ENCODE data around the gene STK33.
A peak's percentile ranks its signal among the peaks of the same experiment; 100 is the strongest.

STK33 gene

DNA sequence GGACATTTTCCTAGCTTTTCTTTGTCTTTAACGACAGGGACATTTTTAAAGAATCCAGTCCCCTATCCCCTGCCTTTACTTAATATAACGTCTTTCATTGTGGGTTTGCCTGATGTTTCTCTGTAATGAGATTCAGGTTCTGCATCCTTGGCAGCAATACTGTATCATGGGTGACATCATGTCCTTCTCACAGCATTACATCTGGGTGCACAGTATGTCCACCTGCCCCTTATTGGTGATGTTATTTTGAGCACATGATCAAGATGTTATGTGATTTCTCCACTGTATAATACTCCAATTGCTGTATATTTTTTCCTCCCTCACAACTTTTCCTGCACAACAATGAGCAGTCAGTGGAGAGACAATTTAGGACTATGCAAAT lies 9.7 kb upstream of the STK33 start:
- DNase-seq (ENCODE audit: low read depth): no peak

DNA sequence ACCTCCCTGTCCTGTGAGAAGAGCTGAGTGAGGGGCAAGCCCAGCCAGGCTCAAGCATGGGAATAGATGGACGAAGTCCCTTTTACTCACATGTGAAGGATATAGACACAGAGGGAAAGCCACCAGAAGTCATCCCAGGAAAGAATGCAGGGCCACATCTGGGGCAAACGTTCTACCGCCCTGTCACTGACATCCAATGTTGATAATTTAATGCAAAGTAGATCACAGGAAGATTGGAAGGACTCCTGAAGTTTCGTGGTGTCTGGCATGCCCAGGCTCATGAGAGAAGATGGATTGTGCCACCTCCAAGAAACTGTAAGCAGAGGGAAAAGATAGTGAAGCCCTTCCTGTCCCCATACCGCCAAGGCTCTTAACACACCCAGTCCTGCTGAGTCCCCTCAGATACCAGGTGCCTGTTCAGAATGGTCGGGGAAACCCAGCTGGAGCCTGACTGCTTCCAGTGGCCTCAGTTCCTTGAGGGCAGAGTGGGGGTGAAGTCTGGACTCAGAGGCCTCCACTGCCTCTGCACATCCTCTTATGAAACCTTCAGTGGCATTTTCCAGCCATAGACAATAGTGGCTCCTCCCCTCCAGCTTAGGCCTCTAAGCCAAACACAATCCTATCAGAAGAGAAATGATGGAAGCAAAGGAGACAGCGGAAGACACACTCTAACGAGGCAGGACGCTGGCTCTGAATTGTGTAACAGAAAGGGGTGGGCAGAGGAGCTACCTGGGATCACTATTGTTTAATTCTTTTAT lies 7.5 kb upstream of the STK33 start:
- no peak for DNase-seq (ENCODE audit: low read depth)

DNA sequence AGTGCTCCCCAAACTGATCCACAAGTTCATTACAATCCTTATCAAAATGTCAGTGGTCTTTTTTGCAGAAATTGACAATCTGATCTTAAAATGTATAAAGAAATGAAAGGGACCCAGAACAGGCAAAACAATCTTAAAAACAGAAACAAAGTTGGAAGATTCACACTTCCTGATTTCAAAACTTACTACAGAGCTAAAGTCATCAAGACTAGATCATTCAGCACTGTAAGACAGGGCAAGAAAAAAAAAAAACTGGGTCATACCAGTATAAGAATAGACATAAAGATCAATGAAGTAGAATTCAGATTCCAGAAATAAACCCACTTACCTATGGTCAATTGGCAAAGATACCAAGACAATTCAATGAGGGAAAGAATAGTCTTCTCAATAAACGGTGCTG lies 4.5 kb upstream of the STK33 start:
- no peak for DNase-seq (ENCODE audit: low read depth)

DNA sequence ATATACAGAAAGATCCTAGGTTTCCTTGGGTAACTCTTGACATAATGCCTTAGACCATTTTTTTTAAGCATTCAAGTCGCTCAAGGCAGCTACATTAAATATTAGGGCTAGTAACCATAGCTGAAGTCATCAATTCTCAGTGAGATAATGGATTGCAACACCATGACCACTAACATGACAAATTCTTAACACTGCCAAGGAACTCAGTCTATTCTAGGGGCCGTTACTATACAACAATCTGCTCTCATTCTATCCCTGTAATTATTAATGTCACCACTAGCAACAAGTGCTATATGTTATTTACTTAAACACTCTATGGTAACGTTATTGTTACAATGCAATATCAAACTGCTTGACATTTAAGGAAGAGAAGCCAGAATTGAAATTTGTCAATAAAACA lies 3.2 kb upstream of the STK33 start:
- DNase-seq (ENCODE audit: low read depth): peak; percentile 53

DNA sequence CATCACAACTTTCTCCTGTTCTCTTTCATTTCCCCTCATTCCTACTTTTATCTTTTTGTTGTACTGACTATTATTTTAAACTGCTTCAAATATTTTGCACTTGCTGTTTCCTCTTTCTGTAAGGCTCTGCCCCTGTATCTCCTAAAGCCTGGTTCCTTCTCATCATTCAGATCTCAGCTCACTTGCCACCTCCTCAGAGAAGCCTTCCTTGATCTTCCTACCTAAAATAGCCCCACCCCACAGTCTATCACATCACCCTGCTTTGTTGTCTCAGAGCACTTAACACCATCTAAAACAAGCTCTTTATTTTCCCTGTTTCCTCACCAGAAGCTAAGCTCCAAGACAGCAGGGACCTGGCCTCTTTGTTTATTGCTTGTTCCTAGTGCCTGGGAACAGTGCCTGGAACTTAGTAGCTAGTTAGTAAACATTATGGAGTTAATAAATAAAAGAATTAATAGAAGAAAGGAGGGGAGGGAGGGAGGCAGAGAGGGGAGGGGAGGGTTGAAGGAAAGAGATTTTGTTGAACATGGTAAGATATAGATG lies 2.5 kb upstream of the STK33 start:
- no peak for DNase-seq (ENCODE audit: low read depth)

DNA sequence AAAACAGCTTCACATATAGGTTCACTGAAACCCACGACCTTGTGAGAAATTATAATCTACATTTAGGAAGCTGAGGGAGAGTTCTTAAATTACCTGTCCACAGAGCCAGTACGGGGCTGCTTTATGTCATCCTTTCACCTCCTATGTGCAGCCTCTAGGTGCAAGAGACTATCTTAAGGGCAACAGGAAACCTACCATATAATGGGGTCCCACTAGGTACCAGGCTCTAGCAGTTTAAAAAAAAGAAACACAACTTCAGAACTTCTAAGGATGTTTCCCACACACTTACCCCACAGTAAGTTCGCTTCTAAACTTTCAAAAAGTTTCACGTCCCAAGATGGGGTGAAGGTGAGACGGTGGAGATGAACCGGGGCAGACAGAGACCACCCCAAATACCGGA lies 573 bp downstream of the STK33 start:
- DNase-seq (ENCODE audit: low read depth): no peak

DNA sequence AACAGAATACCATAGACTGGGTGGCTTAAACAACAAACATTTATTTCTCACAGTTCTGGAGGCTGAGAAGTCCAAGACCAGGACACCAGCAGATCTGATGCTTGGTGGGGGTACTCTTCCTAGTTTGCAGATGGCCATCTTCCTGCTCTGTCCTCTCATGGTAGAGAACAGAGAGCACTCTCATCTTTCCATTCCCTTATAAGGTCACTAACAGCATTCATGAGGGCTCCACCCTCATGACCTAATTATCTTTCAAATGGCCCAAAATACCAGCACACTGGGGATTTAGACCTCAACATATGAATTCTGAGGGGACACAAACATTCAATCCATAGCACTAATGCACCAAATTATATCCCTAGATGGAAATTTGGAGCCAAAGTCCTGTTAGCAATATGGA lies 6.1 kb downstream of the STK33 start:
- DNase-seq (ENCODE audit: low read depth): no peak

DNA sequence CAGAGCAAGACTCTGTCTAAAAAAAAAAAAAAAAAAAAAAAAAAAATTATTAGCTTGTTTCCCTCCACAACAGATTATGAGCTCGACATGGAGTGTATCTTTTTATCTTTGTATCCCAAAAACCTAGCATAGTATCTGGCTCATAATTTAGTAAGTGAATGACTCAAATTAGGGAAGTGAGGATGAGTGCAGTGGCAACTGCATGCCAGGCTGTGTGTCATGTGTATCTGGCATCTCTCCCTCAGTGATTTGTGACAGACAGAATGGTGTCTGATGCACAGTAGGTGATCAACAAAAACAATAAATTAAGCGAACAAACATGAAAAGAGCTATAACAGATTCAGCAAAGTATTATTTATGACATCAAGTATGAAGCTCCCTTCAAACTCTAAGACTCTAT lies 7.2 kb downstream of the STK33 start:
- DNase-seq (ENCODE audit: low read depth): no peak

DNA sequence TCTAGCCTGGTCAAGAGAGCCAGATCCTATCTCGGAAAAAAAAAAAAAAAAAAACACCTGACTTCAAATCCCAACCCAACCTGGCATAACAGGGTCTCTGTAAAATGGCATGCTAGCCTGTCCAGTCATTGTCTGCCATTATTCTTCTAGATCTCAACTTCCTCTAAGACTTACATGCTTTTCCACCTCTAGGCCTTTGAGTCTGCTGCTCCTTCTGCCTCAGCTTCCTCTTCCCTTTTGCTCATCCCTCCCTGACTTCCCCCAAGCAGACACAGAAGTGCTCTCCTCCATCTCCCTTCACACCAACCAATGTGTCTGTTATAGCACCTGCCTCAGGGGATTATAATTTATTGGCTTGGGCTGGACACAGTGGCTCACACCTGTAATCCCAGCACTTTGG lies 7.8 kb downstream of the STK33 start:
- DNase-seq (ENCODE audit: low read depth): no peak

DNA sequence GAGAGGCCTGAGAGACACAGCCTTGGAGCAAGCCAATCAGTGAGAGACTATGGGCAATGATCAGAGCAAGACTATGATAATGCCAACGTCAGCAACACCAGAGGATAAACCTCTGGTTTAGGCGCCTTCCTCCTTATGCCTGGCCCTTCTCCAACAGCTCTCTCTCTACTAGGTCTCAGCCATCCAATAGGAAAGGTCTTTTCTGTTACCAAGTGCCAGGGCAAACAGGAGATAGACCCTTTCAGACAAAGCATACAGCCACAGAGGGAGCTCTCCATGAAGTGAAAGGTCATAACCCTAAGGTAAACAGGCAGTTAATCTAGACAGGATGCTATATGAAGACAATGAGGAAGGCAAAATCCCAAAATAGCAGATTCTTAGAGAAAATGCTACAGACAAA lies 9.5 kb downstream of the STK33 start:
- DNase-seq (ENCODE audit: low read depth): no peak

DNA sequence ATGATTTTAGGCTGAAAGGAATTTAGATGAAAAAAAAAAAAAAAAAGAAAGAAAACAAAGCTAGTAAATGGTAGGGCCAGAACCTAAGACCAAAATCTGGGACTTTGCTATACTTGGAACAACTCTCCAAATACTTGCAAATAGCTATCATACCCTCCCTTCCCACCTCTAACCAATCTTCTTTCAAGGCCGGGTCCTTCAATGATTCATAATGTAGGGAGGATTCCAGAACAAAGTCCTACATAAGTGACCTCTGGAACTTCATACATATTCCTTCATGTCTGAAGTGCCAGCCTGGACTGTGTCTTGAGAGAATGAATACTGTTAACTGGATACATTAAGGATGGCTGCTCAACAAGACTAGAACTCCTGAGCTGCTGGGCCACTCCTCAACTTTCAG lies 9.9 kb downstream of the STK33 start:
- no peak for DNase-seq (ENCODE audit: low read depth)

DNA sequence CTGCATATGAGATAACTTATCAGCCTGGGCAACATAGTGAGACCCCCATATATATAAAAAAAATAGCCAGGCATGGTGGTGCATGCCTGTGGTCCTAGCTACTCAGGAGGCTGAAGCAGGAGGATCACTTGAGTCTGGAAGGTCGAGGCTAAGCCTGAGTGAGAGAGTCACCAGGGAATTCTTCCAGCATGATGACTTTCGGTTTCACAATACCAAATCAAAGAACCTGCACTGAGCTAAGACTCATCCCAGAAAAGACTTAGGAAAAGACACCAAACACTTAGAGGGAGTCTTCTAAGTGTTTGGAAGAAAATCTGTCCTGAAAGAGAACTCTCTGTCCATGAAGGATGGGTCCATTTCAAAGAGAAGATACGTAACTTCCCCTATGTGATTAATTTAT lies 12.7 kb downstream of the STK33 start:
- DNase-seq (ENCODE audit: low read depth): no peak

DNA sequence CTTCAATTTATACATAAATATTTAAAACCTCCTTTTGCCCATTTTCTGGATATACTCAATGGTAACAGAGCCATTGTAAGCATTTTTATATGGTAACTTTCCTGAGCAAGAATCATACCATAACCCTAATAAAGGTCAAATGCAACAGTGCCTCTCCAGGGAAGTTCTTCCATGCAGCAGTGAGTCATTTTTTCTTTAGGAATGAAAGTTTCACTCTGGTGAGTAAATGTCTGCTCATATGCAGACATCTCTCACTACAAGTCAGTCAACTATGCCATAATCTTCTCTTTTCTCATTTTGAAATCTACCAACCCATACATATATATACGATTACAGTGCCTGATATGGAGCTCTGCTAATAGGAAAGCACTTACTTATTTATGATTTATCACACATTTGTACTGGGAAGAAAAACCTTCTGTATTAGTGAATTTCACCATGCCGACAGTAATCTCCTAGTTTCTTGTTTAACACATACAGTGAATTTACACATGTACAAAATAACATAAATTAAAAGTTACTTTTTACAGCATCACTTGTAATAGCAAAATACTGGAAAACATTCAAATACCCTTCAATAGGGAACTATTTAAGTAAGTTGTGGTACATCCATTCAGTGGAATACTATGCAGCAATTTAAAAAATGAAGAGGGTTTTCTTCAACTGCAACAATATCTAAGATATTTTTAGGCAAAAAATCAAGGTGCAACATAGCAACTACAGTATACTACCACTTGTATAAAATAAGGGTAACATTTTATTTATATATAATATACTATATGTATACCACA lies 16.0 kb downstream of the STK33 start:
- DNase-seq (ENCODE audit: low read depth): no peak

DNA sequence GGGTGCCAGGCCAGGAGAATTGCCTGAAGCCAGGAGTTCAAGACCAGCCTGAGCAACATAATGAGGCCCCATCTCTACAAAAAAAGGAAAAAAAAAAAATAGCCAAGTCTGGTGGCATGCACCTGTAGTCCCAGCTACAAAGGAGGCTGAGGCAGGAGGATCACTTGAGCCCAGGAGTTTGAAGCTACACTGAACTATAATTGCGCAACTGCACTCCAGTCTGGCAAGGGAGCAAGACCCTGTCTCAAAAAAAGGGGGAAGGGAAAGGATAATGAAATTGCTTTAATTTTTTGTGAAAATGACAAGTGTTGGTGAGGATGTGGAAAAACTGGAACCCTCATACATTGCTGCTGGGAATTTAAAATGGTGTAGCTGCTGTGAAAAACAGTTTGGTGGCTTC lies 19.2 kb downstream of the STK33 start:
- DNase-seq (ENCODE audit: low read depth): no peak

DNA sequence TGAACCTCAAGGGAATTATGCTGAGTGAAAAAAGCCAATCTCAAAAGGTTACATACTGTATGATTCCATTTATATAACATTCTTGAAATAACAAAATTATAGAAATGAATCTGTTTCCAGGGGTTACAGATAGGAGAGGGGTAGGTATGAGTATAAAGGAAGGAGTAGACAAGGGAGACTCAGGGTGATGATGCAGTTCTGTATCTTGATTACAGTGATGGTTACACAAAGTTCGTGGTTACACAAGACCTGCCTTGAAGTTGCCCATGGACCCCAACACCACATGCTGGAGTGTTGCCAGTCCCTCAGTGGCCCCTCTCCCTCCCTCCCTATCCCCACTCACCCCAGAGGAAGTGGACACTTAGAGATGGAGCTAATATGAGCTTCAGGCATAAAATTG lies 20.3 kb downstream of the STK33 start:
- no peak for DNase-seq (ENCODE audit: low read depth)

DNA sequence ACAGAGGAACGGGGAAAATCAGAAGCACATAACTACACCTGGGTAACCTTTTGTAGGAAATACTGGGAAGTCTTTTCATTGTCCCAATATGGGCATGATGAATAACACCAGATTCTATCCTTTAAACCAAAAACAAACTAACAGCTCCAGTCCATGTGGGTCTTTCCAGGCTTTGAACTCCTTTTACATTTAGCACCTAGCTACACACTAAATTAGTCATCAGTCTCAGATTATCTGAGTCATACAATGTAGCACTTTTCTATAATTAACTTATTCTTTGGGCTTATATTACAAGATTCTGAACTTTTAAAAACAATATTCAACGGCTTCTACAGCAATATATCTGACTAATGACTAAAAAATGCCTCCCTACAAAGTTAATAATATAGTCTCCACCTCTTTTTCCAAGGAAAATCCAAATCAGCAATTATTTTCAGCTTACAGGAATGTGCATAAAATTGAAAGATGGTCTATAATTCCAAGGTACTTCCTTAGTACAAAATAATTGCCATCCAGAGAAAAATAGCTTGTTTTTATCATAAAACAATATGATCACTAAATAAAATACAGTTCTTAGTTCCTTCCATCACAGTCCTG lies 26.3 kb downstream of the STK33 start:
- no peak for DNase-seq (ENCODE audit: low read depth)

DNA sequence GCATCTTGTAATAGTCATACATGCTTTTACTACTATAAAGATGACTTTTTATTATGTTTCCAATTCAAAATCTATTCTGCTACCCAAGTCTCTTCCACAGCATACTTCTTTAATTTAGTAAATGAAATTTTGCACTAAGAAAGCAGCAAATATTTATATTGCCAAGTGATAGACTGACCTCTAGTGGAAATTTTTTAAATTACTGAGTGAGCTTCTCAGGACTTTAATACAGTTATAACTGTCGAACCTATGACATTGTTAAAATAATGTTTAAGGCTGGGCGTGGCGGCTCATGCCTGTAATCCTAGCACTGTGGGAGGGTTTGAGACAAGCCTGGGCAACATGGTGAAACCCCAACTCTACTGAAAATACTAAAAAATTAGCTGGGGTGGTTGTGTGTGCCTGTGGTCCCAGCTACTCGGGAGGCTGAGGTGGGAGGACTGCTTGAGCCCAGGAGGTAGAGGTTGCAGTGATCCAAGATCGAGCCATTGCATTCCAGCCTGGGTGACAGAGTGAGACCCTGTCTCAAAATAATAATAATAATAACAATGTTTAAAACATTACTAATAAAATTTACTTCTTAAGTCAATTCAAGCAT lies 27.3 kb downstream of the STK33 start:
- peak; percentile 20 for DNase-seq (ENCODE audit: low read depth)

DNA sequence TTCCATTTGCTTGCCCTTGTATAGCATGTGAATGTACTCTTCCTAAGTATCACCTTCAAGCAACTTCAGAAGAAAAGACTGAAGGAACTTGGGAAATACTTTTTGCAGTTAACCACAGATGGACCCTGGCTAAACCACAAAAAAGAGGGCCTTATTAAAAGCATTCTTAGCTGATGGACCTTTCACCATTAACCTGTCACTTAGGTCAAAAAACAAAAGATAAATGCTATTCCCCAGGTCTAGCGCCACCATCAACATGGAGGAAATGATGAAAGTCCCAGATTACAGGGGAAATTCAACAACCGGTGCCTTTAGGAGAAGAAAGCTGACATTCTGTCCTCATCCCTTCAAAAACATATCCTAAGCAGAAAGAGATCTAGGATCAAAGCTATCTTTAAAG lies 29.5 kb downstream of the STK33 start:
- DNase-seq (ENCODE audit: low read depth): no peak

DNA sequence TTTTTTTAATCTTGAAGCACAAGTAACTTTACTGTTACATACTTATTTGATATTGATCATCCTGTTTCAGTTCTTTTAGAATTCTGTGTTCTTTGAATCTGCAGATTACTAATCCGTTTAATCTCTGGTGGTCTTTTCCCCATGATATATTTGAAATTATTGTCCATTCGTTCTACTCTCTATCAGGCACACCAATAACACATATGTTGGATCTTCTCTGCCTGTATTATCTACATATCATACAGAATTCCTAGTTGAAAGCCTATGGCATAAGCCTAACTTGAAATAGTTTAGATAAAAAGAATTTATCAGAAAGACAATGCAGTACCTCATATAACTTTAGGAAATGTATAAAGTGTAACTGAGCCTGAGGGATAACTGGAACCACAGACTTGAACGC lies 32.6 kb downstream of the STK33 start:
- no peak for DNase-seq (ENCODE audit: low read depth)

DNA sequence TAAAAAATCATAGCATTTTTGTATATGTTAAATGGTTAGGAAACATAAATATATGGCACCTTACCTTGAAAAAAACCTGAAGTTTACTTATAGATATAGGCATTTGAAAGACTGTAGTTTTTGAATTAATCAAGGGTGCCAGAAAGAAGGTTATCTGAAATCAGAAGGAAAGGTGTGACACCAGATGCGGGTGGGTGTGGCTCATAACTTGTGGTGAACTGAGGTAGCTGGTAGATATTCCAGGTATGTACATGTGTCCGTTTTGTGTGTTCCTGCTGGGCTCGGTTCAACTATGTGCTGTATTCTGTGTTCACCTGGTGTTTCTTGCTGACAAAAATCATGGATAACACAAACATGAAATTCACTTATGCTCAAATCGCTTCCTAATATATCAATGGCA lies 35.6 kb downstream of the STK33 start:
- no peak for DNase-seq (ENCODE audit: low read depth)

DNA sequence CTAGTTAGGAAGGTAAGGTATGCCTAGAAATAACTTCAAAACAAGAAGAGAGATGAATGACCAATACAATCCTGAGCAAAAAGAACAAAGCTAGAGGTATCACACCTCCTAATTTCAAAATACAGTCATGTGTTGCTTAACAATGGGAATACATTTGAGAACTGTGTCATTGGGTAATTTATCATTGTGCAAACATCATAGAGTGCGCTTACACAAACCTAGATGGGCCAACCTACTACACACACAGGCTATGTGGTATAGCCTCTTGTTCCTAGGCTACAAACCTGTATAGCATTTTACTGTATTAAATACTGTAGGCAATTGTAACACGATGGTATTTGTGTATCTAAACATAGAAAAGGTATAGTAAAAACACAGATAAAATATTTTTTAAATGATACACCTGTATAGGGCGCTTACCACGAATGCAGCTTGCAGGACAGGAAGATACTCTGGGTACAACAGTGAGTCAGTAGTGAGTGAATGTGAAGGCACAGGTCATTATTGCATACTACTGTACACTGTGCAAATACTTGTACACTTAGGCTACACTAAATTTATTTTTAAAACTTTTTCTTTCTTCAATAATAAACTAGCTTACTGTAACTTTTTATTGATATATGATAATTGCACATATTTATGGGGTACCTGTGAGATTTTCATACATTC lies 48.2 kb downstream of the STK33 start:
- no peak for DNase-seq (ENCODE audit: low read depth)

DNA sequence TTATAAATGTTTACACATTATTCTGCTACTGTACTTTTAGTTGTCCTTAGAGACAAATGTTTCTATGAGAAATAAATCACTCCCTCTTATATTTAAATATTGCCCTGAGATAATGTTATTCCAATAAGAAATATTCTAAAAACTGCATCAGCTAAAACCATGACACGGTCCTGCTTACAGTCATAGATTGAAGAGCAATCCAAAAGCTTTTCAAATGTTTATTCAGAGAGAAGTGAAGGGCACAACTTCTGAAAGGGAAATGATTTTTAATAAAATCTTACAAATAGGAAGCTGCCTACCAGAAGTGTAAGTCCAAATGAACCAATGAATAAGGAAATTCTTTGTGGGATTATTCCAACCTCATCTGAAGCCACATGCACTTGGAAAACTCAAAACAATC lies 49.2 kb downstream of the STK33 start:
- no peak for DNase-seq (ENCODE audit: low read depth)
